ENCODE data around the gene NTNG1. TPM values are rescaled to one million over a fixed set of nuclear protein-coding genes. Genes with fewer than 3 reads are reported as not detected.

NTNG1 gene
- total RNA-seq, 1 donor from 2014 or later = 0.83 TPM

DNA sequence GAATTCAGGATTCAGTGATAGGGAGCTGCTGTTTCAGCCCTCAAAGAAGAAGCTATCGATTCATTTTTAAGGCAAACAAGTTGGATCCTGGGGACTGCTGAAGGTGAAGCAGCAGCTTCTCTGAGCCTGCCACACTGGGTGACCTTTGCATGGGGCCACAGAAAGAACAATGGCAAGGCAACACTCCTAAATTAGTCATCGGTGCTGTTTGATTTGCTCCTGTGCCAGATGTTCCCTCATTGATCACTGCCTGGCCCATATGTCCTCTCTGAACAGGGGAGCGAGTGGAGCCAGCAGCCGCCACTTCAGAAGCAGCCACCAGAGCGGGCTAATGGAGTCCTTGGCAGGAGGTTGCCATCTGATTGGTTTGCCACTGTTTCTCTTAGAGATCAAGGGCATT lies 391.5 kb downstream of the NTNG1 start:
- no peak overlapping the region for H3K4me3 Mint-ChIP-seq
- H3K36me3 Mint-ChIP-seq = no peaks in the 10 kb centered on the region
- H3K27ac Mint-ChIP-seq = no peak overlapping the region
- H3K4me1 Mint-ChIP-seq = peaks cover 21% of the 10 kb centered on the region
- no peaks in the 10 kb centered on the region for H3K9me3 Mint-ChIP-seq
- TF ChIP-seq, protein P1, sequence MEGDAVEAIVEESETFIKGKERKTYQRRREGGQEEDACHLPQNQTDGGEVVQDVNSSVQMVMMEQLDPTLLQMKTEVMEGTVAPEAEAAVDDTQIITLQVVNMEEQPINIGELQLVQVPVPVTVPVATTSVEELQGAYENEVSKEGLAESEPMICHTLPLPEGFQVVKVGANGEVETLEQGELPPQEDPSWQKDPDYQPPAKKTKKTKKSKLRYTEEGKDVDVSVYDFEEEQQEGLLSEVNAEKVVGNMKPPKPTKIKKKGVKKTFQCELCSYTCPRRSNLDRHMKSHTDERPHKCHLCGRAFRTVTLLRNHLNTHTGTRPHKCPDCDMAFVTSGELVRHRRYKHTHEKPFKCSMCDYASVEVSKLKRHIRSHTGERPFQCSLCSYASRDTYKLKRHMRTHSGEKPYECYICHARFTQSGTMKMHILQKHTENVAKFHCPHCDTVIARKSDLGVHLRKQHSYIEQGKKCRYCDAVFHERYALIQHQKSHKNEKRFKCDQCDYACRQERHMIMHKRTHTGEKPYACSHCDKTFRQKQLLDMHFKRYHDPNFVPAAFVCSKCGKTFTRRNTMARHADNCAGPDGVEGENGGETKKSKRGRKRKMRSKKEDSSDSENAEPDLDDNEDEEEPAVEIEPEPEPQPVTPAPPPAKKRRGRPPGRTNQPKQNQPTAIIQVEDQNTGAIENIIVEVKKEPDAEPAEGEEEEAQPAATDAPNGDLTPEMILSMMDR (IDR thresholded peaks at IDR 0.05; ENCODE audit: unreplicated experiment) = no peak
- DNase-seq (ENCODE audit: low spot score in 2 of 2, unreplicated experiment in 2 of 2) = no peak
- peaks cover 3% of the 10 kb centered on the region for H3K27me3 Mint-ChIP-seq (ENCODE audit: low read depth)

Other genes with a start within 250 kb of the NTNG1 start
- 21.1 to 23.1 TPM (median 22.3 TPM) in 3 replicates for gene PRMT6, start 84.4 kb upstream of the NTNG1 start, total RNA-seq